Chondrocyte (in vitro differentiated cells): ENCODE results near the gene RNF208. TPM values are rescaled to one million over a fixed set of nuclear protein-coding genes. Genes with fewer than 3 reads are reported as not detected.

Source experiments
- DNase-seq: peaks from one replicate; pipeline ENCODE4 v3.0.0; 2021; ENCODE audit warnings: mixed read lengths, low spot score
- H3K27ac Mint-ChIP-seq: one replicate; pipeline ENCODE4 v1.8.0; 2021; ENCODE audit warnings: mild to moderate bottlenecking, moderate library complexity, mixed read lengths; ENCODE audit not compliant: unreplicated experiment
- H3K27me3 Mint-ChIP-seq: 2 replicates; pipeline ENCODE4 v1.8.0; 2021; ENCODE audit warnings: low read depth, mixed read lengths
- H3K36me3 Mint-ChIP-seq: 2 replicates; pipeline ENCODE4 v1.8.0; 2021; ENCODE audit warnings: low read depth, mixed read lengths
- H3K4me1 Mint-ChIP-seq: 2 replicates; pipeline ENCODE4 v1.8.0; 2021; ENCODE audit warnings: low read depth, mild to moderate bottlenecking, mixed read lengths
- H3K4me3 Mint-ChIP-seq: one replicate; pipeline ENCODE4 v1.8.0; 2021; ENCODE audit warnings: mild to moderate bottlenecking, moderate library complexity, mixed read lengths; ENCODE audit not compliant: unreplicated experiment
- H3K9me3 Mint-ChIP-seq: 2 replicates; pipeline ENCODE4 v1.8.0; 2021; ENCODE audit warnings: low read depth, mixed read lengths
- total RNA-seq: library from RNA; stranded (reverse); gene quantifications from 3 replicates; pipeline ENCODE4 v1.2.1, GENCODE V29; 2021
- TF ChIP-seq, protein P1 (sequence below): fragments of 200-600 bp; sonication (generic); IDR thresholded peaks from 2 replicates; pipeline ENCODE4 v1.5.0; 2021; ENCODE audit warnings: antibody characterized with exemption, mild to moderate bottlenecking, moderate library complexity

RNF208 gene
- total RNA-seq, 1 donor from 2014 or later, result 3.3 TPM

DNA sequence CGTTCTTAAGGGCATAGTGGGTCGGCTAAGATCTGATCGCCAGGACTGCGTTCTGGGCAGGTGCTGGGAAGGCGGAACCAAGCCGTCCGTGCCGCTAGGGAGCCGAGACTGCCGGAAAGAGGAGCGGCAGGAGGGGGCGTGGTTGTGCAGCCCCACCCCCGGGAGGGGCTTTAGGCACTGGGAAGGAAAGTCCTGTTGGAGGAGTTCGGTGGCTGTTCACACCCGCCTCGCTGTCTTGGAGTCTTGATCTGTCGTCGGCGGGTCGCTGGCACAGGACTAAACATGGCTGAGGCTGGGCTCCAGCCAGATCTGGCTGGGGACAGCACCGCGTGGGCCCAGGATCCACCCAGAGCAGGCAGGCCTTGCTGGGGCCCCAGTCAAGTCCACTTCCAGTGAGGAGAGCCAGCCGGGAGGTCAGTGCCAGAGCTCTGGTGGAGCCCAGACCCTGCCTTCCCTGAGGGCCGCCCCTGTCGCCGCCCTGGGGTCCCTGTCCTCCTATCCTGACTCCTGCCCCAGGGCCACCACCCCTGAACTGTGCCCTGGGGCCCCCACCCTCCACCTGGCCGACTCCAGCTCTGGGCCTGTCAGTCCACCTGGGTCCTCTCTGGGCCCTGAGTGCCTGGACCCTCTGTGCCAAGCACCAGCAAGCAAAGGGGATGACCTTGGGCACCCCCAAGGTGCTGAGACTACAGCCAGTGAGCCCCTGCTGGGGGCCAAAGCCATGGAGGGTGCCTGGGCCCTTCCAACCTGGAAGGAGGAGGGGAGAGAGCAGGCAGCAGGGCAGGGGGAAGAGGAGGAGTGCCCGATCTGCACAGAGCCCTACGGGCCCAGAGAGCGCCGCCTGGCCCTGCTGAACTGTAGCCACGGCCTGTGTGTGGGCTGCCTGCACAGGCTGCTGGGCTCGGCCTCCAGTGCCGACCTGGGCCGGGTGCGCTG lies 4.5 kb downstream of the RNF208 start:
- DNase-seq, result no peak
- Mint-ChIP-seq H3K9me3 (no peaks in the 10 kb centered on the region), H3K4me1 (peaks cover 7% of the 10 kb centered on the region), H3K36me3 (peaks cover 2% of the 10 kb centered on the region), H3K4me3 (no peak overlapping the region), H3K27ac (no peak overlapping the region), H3K27me3 (no peaks in the 10 kb centered on the region)
- TF ChIP-seq, protein P1, sequence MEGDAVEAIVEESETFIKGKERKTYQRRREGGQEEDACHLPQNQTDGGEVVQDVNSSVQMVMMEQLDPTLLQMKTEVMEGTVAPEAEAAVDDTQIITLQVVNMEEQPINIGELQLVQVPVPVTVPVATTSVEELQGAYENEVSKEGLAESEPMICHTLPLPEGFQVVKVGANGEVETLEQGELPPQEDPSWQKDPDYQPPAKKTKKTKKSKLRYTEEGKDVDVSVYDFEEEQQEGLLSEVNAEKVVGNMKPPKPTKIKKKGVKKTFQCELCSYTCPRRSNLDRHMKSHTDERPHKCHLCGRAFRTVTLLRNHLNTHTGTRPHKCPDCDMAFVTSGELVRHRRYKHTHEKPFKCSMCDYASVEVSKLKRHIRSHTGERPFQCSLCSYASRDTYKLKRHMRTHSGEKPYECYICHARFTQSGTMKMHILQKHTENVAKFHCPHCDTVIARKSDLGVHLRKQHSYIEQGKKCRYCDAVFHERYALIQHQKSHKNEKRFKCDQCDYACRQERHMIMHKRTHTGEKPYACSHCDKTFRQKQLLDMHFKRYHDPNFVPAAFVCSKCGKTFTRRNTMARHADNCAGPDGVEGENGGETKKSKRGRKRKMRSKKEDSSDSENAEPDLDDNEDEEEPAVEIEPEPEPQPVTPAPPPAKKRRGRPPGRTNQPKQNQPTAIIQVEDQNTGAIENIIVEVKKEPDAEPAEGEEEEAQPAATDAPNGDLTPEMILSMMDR, result no peak

DNA sequence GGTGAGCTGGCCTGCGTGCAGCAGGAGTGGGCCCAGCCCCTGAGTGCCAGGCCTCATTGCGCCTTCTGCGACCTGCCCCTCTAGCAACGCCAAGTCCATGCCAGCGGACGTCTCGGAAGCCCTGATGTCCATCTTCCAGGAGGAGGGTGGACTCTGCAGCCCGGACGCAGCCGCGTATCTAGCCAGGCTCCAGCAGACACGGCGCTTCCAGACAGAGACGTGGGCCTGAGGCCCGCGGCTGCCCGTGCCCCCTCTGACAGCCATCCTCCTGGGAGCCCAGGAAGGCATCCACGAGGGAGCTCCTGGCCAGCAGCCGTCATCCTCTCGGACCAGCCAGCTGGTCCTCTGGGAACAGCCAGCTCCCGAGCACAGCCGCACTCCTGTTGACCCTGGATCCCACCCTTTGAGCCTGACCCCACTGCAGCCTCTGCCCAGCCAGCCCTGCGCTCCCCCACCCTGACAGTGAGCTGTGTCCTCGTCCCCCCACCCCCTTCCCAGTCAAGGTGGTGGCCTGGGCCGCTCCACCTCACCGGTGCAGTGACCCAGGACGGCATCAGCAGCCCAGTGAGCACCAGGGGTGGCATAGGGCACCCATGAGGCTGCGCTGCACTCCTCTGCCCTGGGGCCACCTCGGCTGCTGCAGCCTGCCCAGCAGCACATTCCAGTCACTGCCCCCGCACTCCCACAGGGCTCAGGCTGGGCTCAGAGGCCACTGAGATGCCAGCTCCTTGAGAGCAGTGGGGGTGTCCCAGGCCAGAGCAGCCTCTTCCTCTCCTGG lies 5.7 kb downstream of the RNF208 start:
- Mint-ChIP-seq H3K9me3 (no peaks in the 10 kb centered on the region), H3K27ac (no peak overlapping the region), H3K27me3 (no peaks in the 10 kb centered on the region), H3K4me1 (peaks cover 7% of the 10 kb centered on the region), H3K4me3 (no peak overlapping the region), H3K36me3 (peaks cover 2% of the 10 kb centered on the region)
- no peak for DNase-seq
- TF ChIP-seq, protein P1, result no peak

DNA sequence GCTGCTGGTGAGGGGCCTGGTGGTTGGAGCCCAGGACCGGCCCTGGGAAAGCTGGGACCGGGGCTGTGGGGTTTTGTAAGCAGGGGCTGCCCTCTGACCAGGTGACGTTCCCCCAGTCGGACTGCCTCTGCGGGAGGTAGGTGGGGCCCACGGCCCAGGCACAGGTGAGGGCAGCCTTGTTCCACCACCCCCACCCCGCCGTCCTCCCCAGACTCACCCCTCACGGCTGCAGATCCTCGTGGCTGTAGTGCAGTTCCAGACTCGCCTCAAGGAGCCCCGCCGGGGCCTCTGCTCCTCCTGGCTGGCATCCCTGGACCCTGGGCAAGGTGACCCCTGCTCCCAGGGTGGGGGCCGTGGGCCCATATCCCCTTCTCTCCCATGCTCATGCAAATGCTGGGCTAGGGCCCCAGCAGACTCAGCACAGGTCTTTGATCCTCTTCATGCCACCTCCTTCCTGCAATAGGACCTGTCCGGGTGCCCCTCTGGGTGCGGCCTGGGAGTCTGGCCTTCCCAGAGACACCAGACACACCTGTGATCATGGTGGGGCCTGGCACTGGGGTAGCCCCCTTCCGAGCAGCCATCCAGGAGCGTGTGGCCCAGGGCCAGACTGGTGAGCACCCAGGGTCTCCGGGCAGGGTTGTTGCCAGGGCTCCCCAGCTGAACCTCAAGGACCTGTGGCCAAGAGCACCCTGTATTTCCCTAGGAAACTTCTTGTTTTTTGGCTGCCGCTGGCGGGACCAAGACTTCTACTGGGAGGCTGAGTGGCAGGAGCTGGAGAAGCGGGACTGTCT lies 6.6 kb downstream of the RNF208 start:
- Mint-ChIP-seq H3K27ac (no peak overlapping the region), H3K4me1 (peaks cover 7% of the 10 kb centered on the region), H3K36me3 (peaks cover 2% of the 10 kb centered on the region), H3K4me3 (no peak overlapping the region), H3K9me3 (no peaks in the 10 kb centered on the region), H3K27me3 (no peaks in the 10 kb centered on the region)
- TF ChIP-seq, protein P1, result no peak
- no peak for DNase-seq

DNA sequence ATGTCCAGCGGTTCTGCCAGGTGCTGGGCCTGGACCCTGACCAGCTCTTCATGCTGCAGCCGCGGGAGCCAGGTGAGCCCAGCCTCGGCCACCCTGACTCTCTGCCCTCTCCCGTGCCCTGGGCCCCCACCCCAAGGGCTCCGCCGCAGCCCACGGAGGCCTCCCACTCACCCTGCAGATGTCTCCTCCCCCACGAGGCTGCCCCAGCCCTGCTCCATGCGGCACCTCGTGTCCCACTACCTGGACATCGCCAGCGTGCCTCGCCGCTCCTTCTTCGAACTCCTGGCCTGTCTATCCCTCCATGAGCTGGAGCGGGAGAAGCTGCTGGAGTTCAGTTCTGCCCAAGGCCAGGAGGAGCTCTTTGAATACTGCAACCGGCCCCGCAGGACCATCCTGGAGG lies 7.4 kb downstream of the RNF208 start:
- TF ChIP-seq, protein P1, result no peak
- Mint-ChIP-seq H3K4me3 (no peak overlapping the region), H3K9me3 (no peaks in the 10 kb centered on the region), H3K27ac (no peak overlapping the region), H3K27me3 (no peaks in the 10 kb centered on the region), H3K4me1 (peaks cover 7% of the 10 kb centered on the region), H3K36me3 (peaks cover 2% of the 10 kb centered on the region)
- no peak for DNase-seq
